ENCODE measurements around the gene FES.
A peak's percentile ranks its signal among the peaks of the same experiment; 100 is the strongest.

The FES gene

GRCh38 chr15:90914305-90915080 is 30.2 kb downstream of the FES start:
- H4K20me1 ChIP-seq (ENCODE audit: control insufficient read depth, insufficient read depth, low read depth, low read length) = no peaks in the 10 kb centered on the region
- H3K9me3 ChIP-seq (ENCODE audit: control insufficient read depth, insufficient read depth, low read length) = no peaks in the 10 kb centered on the region
- no peaks in the 10 kb centered on the region for H3K27me3 ChIP-seq (ENCODE audit: control insufficient read depth, low read length)
- no peak overlapping the region for H3K27ac ChIP-seq (ENCODE audit: low read depth, low read length)
- H3K4me1 ChIP-seq (ENCODE audit: control insufficient read depth, low read length) = peaks cover 12% of the 10 kb centered on the region
- peaks cover 95% of the 10 kb centered on the region for H3K36me3 ChIP-seq (ENCODE audit: control insufficient read depth, low read length)
- H3K4me3 ChIP-seq (ENCODE audit: low read length) = no peak overlapping the region
- H3K79me2 ChIP-seq (ENCODE audit: control insufficient read depth, low read length) = no peaks in the 10 kb centered on the region
- H3K4me2 ChIP-seq (ENCODE audit: low read length) = no peak overlapping the region
- TF ChIP-seq EZH2phosphoT487 (IDR thresholded peaks at IDR 0.05; ENCODE audit: borderline replicate concordance, low read length) = no peak
- TF ChIP-seq, protein P1, sequence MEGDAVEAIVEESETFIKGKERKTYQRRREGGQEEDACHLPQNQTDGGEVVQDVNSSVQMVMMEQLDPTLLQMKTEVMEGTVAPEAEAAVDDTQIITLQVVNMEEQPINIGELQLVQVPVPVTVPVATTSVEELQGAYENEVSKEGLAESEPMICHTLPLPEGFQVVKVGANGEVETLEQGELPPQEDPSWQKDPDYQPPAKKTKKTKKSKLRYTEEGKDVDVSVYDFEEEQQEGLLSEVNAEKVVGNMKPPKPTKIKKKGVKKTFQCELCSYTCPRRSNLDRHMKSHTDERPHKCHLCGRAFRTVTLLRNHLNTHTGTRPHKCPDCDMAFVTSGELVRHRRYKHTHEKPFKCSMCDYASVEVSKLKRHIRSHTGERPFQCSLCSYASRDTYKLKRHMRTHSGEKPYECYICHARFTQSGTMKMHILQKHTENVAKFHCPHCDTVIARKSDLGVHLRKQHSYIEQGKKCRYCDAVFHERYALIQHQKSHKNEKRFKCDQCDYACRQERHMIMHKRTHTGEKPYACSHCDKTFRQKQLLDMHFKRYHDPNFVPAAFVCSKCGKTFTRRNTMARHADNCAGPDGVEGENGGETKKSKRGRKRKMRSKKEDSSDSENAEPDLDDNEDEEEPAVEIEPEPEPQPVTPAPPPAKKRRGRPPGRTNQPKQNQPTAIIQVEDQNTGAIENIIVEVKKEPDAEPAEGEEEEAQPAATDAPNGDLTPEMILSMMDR (IDR thresholded peaks at IDR 0.05; ENCODE audit: low read depth, low read length, poor library complexity, severe bottlenecking) = no peak
- H3F3A ChIP-seq (ENCODE audit: control insufficient read depth, insufficient read depth) = no peaks in the 10 kb centered on the region
- no peaks in the 10 kb centered on the region for H3K9me2 ChIP-seq (replicated peaks; ENCODE audit: control insufficient read depth, low read length)

DNA sequence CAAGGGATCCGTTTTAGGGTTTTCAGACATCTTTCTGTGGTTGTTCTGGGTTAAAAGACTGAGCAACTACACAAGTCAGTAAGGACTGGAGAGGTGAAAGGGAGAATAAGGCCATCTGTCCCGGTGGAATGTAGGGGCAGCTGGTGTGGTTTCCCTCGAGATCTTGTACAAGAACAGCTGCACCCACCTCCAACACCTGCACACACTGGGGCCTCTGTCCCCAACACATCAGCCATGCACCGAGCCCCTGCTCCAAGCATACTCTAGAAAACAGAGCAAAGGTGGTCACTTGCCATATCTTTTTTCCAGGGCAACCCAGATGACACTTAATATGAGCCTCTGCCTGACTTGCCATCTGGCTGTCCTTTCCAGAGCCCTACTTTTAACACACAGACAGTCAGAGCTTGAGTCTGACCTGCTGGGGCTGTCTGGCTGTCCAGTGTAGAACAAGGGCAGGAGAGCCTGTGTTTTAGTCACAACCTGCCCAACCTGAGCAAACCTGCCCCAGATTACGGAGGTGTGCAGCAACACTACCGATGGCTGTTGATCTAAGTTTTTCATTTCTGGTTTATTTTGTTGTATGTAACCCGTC is 31.0 kb downstream of the FES start:
- H3K79me2 ChIP-seq (ENCODE audit: control insufficient read depth, low read length) = no peaks in the 10 kb centered on the region
- no peak overlapping the region for H3K4me2 ChIP-seq (ENCODE audit: low read length)
- TF ChIP-seq, protein P1 (IDR thresholded peaks at IDR 0.05; ENCODE audit: low read depth, low read length, poor library complexity, severe bottlenecking) = no peak
- no peak for TF ChIP-seq EZH2phosphoT487 (IDR thresholded peaks at IDR 0.05; ENCODE audit: borderline replicate concordance, low read length)
- peaks cover 12% of the 10 kb centered on the region for H3K4me1 ChIP-seq (ENCODE audit: control insufficient read depth, low read length)
- H3K36me3 ChIP-seq (ENCODE audit: control insufficient read depth, low read length) = peaks cover 98% of the 10 kb centered on the region
- H3K9me3 ChIP-seq (ENCODE audit: control insufficient read depth, insufficient read depth, low read length) = no peaks in the 10 kb centered on the region
- no peaks in the 10 kb centered on the region for H4K20me1 ChIP-seq (ENCODE audit: control insufficient read depth, insufficient read depth, low read depth, low read length)
- H3K27ac ChIP-seq (ENCODE audit: low read depth, low read length) = 0 out of 2 replicates have a peak overlapping the region, but pooled peaks have one; percentile 15
- no peaks in the 10 kb centered on the region for H3F3A ChIP-seq (ENCODE audit: control insufficient read depth, insufficient read depth)
- H3K9me2 ChIP-seq (replicated peaks; ENCODE audit: control insufficient read depth, low read length) = no peaks in the 10 kb centered on the region
- H3K4me3 ChIP-seq (ENCODE audit: low read length) = no peak overlapping the region
- no peaks in the 10 kb centered on the region for H3K27me3 ChIP-seq (ENCODE audit: control insufficient read depth, low read length)

DNA sequence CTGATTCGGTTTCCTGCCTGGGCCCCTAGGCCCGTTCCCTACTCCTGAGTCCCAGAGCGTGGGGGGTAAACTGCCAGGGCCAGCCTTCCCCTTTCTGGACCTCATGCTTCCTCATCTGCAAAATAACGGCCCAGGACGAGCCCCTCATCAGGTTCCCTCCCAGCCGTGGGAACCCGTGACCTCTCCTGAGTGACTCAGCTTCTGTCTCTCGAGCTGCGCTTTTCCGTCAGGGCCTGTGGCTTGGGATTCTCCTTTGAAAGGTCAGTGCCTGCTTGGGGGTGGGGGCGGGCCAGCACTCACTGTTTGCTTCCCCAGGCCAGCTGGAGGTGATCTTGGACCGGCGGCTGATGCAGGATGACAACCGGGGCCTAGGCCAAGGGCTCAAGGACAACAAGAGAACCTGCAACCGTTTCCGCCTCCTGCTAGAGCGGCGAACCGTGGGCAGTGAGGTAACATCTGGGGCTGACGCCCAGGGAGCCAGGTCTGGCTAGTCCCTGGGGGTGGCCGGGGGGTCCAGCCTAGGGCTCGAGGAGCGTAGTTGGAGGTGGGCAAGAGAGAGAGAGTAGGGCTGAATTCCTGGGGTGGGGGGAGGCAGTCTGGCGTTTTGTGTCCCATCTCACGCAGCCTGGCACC is 31.6 kb downstream of the FES start:
- Histone ChIP-seq H3K4me1 (ENCODE audit: control insufficient read depth, low read length) (peaks cover 12% of the 10 kb centered on the region), H3K36me3 (ENCODE audit: control insufficient read depth, low read length) (peaks cover 98% of the 10 kb centered on the region), H3F3A (ENCODE audit: control insufficient read depth, insufficient read depth) (no peaks in the 10 kb centered on the region), H3K4me2 (ENCODE audit: low read length) (no peak overlapping the region), H3K27ac (ENCODE audit: low read depth, low read length) (0 out of 2 replicates have a peak overlapping the region, but pooled peaks have one; percentile 15), H3K9me3 (ENCODE audit: control insufficient read depth, insufficient read depth, low read length) (no peaks in the 10 kb centered on the region), H3K27me3 (ENCODE audit: control insufficient read depth, low read length) (no peaks in the 10 kb centered on the region), H3K4me3 (ENCODE audit: low read length) (no peak overlapping the region), H4K20me1 (ENCODE audit: control insufficient read depth, insufficient read depth, low read depth, low read length) (no peaks in the 10 kb centered on the region), H3K79me2 (ENCODE audit: control insufficient read depth, low read length) (no peaks in the 10 kb centered on the region), H3K9me2 (replicated peaks; ENCODE audit: control insufficient read depth, low read length) (no peaks in the 10 kb centered on the region)
- no peak for TF ChIP-seq EZH2phosphoT487 (IDR thresholded peaks at IDR 0.05; ENCODE audit: borderline replicate concordance, low read length)
- TF ChIP-seq, protein P1 (IDR thresholded peaks at IDR 0.05; ENCODE audit: low read depth, low read length, poor library complexity, severe bottlenecking) = no peak

All from DOHH2 (cell line).